Kidney tubule cell (primary cell): ENCODE results near the gene KCNN4.
A peak's percentile ranks its signal among the peaks of the same experiment; 100 is the strongest.
"Not testable (repeated sequence)": the region's sequence is repeated elsewhere in the genome, so short reads cannot be mapped to it uniquely, and the experiment has no call there.

ENCODE experiments used
- DNase-seq: peaks from one replicate; pipeline ENCODE4 v3.0.0-alpha.2; 2018; ENCODE audit warnings: low spot score

Gene KCNN4

DNA sequence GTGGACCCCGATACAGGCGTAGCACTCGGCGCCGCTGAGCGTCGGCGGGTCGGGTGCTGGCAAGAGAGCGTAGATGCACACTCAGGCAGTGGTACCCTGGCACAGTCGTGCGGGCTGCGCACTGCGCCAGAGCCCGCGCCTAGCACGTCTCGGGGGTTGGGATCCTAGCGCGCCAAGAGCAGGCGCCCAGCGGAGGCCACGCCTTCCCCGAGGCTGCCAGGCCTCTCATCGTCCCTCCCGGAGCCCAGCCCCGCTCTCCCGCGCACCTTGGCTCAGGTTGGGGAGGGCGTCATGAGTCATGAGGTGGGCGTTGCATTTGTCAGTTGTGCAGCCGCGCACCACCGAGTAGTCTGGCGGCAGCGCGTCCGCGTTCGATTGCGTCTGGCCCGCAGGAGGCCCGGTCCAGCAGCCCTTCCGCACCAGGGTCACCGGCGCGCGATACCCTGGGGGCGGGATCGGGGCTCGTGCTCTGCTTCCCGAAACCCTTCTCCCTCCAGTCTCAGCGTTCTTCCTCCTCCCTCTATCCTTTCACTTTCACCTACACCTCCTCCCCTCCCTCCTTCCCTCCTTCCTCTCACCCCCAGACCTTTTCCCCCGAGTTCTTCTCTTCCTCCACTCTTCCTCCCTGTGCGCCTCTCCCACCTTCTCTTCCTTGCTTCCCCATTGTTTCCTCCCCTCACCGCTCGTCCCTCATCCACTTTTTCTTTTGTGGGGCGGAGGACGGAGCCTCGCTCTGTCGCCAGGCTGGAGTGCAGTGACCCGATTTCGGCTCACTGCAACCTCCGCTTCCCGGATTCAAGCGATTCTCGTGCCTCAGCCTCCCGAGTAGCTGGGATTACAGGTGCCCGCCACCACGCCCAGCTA is 18.0 kb upstream of the KCNN4 start:
- peak; percentile 75 for DNase-seq

DNA sequence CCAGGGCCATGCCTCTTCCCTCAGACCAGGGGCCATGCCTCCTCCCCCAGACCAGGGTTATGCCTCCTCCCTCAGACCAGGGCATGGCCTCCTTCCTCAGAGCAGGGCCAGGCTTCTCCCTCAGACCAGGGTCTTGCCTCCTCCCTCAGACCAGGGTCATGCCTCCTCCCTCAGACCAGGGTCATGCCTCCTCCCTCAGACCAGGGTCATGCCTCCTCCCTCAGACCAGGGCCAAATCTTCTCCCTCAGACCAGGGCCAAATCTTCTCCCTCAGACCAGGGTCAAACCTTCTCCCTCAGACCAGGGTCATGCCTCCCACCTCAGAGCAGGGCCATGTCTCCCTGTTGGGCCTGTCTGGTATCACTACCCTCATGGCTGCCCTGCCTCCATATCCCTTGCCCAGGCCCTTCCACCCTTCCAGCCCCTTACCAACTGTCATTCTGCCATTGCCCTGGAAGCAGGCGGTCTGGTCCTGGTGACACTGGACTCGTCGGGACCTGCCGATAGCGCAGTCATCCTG is 17.3 kb upstream of the KCNN4 start:
- no peak for DNase-seq

DNA sequence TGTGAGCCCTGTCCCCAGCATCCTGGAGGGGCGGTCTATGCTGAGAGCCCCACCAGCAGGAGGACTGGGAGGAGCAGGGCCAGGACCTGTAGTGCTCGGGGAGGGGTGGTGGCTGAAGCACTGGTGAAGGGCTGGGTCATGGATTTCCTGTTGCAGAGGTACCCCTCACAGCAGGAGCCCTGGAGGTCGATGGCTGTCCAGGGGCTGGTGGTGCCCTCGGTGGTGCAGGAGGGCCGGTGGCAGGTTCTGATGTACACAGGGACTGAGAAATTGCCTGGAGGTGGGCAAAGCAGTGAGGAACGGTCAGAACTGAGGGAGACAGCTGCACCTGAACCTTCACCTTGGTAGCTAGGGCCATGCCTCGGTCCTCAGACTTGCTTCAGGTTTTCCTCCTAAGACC is 16.8 kb upstream of the KCNN4 start:
- DNase-seq = no peak

DNA sequence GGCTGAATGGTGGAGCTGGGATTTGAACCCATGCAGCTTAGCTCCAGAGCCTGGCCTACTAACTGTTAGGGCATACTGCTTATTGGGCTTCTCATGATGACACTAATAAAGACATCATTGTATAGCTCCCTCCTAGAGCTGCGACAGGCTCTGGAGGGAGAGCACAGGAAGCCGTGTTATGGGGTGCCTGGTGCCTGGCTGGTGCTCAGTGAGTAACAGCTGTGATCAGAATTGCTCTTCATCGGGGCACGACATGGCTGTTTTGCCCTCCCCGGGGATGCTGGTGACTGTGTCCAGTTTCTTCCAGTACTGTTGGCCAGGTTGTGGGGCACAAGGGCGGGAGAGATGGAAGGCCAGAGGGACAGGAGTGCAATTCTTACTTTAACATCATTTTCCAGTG is 16.3 kb upstream of the KCNN4 start:
- no peak for DNase-seq

DNA sequence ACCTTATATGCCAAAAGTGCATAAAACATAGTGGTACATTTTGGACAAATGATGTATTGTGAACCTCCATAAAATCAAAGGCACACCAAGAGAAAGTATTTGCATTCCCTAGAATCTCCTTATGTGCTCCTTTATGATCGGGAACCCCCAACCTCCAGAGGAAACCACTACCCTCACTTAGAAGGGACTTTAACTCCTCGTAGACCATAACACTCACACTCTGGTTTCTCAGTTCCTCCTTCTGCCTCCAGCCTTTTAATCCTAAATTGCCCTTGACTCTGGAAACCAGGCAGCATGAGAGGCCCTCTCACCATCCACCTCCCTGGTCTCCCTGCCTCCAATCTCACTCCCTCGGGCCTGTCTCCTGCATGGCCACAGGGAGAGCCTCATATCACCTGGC is 9.8 kb upstream of the KCNN4 start:
- DNase-seq = no peak

DNA sequence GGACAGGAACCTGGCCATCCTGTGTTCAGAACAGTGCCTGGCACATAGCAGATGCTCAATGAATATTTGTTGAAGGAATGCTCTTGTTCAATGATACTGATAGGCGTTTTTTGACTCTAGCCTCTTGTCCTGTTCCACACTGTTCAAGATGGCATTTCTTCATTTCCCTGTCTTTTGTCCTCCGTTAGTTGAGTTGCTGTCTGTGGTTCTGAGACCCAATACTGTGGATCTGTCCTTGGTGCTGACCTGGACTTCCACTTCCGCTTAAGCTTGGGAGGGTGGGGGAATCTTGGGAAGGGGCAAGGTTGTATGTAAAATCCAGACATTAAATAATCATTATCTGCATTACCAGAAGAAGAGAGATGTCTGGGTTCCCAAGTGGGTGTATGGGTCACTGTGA is 8.3 kb upstream of the KCNN4 start:
- peak; percentile 34 for DNase-seq

DNA sequence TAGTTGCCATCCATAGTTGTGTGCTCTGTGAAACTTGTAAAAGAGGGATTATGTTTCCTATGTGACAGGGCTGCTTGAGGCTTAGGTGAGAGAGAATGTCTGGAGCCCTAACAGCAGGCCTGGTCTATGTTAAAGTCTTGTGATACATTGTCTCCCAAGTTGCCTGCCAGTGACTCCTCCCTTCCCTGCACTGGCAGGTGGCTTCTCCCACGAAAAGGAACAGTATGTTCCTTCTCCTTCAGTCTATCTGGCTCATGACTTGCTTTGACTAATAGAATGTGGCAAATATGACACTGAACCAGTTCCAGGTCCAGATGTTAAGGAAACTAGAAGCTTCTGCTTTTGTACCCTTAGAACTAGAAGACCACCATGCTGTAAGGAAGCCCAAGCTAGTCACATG is 5.9 kb upstream of the KCNN4 start:
- DNase-seq = no peak

DNA sequence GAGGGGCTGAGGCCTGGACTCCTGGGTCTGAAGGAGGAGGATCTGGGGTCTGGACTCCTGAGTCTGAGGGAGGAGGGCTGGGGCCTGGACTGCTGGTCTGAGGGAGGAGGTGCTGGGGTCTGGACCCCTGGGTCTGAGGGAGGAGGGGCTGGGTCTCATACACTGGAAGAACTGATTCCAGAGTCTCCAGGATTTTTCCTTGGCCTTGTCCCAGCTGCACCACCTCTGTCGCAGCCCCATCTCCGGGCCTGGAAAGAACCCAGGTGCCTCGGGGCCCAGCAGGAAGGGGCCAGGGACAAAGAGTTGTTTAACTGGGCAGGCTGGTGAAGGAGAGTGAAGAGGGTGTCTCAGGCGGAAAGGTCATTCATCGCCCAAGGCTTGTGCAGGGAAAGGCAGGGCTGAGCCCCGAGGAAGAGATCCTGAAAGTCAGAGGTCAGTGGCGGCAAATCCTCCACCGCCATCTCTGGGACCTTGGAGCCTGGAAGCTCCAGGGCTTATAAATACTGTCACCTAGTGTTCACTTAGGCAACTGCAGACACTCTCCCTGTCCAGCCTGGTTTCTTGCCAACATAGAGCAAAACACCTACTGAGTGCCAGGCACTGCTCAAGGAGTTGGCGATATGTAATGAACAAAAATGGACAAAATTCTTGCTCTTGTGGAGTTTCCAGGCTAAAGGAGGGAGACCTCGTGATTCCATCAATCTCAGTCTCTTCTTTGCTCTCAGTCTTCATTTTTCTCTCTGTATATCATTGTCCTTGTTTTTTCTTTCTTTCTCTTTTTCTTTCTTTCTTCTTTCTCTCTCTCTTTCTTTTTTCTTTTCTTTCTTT is 4.4 kb upstream of the KCNN4 start:
- DNase-seq = peak; percentile 72

DNA sequence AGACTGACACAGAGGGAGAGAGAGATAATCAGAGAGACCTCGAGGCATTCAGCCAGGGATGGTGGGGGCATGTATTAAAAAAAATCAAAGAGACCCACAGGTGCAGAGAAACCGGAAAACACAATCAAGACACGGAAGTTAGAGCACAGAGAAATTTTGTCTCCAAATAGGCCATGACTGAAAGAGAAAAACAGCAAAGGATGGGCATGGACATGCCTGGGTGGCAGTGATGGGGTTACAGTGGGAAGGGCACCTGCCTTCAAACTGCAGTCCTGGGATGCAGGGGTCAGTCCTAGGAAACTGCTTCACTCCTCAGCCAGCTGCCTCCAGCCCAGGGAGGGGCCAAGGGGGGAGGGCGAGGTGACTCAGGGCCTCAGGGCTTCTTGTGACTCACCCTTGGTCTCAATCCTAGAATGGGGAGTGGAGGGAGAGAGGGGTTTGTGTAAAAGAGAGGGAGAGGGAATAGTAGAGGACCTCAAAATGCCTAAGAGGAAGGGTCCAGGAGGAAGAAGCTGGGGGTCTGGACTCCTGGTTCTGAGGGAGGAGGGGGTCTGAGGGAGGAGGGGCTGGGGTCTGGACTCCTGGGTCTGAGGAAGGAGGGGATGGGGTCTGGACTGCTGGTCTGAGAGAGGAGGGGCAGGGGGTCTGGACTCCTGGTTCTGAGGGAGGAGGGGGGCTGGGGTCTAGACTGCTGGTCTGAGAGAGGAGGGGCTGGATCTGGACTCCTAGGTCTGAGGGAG is 3.6 kb upstream of the KCNN4 start:
- peak; percentile 83 for DNase-seq

DNA sequence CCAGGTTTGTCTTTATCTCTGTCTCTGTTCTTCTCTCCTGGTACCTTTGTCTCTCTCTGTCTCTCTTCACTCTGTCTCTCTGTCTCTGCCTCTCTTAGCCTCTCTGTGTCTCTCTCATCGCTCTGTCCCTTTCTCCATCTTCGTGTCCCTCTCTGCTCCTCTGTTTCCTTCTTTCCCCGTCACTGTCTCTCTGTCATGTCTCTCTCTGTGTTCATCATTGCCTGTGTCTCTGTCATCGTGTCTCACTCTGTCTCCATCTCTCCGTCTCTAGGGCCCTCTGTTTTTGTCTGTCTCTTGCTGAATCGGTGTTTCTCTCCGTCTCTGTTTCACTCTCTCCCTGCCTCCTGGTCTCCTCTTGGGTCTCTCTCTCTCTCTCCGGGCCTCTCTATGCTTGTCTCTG is 2.9 kb upstream of the KCNN4 start:
- no peak for DNase-seq

DNA sequence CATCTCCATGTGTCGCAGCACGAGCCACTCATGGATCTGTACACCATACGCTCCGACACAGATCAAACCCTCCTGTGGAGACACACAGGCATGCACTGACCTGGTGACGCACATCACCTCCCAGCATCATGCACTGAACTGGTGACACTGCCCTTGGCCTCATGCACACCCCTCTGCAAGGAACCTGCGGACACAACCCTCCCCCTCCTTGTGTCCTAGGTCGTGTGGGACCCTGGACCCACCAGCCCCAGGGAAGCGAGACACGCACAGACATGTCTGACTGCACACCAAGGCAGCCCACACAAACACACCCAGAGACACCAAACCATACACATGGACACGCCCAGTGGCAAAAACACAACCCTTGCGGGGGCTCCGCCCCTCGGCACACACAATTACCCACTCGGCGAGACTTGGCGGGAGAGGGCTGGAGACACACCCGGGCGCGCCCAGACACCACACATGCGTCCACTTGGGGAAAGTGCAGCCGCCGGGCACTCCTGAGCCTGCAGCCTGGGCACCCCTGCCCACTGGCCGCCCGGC is 2.0 kb upstream of the KCNN4 start:
- DNase-seq = no peak

DNA sequence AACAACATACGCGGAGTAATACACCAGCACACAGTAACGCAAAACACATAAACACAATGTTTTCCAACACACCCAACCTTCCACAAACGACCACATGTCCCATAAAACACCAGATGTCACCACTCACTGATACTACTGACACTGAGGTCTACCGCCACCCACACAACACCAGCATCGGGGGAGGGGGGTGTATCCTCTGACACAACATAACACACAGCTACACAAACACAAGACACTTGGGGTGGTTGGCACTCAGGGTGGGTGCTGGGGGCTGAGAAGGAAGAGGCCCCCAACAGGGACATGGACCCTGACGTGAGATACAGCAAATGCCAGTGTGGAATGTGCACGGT is 1.5 kb upstream of the KCNN4 start:
- no peak for DNase-seq

DNA sequence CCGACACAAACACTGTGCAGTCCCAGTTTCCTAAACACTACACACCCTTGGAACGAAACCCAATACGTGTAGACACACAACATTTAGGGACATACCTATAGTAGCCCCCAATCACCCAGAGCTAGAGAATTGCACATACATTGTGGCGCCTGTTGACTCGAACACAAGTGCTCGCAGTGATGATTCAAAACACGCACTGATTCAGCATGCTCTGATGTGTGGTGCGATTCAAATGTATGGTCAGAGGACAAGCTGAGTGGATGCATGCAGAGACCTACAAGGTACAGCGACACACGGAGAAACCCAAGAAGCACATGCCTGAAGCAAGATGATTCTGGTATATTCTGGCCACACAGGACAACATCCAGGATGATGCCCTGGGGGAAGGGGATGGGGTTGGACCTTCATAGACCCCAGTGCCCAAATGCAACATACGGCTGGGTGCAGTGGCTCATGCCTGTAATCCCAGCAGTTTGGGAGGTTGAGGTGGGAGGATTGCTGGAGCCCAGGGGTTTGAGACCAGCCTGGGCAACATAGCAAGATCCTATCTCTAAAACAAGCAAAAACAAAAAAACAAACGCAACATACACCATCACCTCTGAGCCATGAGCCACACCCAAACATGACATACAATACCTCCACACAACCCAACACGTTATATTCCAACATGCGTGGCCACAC is 997 bp upstream of the KCNN4 start:
- DNase-seq = no peak

DNA sequence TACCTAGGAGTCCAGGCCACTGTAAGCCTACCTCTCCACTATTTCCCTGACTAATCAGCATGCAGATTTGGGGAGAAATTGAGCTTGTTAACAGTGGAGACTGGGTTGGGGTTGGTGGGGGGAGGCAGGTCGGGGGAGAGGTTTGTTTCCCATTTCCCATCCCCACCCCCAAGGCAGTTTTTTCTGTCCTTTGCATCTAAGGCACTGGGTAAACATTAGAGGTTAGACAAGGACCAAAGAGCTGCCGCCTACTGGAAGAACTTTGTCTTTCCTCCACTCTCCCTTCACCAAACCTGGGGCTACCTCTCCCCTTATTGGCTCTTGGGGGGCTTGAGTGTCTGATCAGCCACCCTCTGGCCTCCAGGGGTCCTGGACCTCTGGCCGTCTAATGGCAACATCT is 953 bp downstream of the KCNN4 start:
- DNase-seq = no peak

DNA sequence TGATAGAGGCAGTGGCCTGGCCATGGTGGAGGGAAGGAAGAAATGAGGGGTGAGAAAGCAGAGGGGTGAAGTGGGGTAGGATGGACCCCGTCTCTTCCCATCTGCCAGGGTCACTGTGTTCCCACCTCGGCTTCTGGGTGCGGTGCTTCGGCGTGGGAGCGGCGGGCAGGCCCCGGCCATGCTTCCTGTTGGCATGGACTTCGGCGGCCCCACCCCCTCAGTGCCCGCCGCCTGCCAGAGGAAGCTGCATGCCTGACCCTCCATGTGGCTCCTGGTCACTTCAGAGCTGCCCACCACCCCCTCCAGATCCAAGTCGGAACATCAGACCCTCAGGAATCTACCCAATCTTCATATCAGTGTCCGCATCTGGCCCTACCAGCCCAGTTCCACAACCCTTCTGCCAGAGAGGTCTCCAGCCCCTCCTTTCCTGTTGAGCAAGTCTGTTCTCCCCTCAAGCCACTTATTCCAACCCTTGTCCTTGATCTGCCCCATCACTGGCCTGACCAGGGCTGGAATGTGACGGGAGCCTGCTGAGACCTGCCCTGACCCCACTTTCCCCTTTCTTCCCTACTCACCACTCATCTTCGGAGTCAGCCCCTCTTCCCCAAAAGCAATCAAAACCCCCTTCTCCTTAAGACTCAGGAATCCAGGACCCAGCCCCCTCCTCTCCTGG is 1.5 kb downstream of the KCNN4 start:
- no peak for DNase-seq

DNA sequence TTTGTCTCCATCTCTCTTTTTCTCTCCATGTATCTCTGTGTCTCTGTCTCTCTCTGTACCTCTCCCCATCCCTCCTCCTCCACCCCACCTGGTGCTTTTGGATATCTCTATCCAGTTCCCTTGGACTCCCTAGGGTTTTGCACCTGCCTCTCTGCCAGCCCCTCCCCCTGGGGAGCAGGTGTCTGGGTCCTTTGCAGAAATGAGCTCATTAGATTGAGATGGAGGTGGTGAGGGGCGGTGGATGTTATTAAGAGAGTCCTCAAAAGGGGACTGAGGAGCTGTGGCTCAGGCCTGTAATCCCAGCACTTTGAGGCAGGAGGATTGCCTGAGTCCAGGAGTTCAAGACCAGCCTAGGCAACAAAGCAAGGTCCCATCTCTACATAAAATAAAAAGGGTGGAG is 2.1 kb downstream of the KCNN4 start:
- no peak for DNase-seq

DNA sequence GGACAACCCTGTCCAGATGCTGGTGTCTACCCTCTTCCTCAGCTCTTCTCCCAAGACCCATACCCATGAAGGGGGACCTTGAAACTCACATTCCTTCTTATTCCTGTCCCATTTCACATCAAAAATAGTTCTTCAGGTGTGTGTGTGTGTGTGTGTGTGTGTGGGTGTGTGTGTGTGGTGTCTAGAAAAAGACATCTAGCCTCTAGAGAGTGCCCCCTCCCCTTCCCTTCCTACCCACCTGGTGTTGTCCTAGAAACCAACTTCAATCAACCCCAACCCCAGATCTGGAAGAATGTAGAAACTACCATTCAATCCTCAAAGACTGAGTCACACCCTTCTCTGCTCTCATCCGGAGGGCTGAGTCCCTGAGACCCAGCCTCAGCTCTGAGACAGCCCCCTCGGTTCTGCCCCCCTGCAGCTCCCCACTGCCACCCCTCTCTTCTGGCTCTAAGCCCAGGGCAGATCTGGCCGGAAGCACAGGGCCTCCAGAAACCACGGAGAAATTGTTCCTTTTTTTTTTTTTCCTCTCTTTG is 3.5 kb downstream of the KCNN4 start:
- DNase-seq = peak; percentile 62

DNA sequence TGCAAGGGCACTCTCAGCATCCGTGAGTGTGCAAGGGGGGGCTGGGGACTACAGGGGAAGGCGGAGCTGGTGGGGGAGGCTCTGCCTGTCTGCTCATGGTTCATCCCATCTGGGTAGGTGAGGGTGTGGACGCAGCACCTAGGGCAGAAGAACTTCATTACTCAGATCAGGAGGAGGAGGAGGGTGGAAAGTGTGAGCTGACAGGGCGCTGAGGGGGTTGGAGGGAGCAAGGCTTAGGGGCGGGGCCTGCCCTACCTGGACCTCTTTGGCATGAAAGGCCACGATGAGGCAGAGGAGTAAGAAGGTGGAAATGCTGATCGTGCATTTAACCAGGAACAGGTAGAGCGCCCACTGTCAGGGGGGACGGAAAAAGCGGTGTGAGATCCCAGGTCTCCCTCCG is 4.5 kb downstream of the KCNN4 start:
- no peak for DNase-seq

DNA sequence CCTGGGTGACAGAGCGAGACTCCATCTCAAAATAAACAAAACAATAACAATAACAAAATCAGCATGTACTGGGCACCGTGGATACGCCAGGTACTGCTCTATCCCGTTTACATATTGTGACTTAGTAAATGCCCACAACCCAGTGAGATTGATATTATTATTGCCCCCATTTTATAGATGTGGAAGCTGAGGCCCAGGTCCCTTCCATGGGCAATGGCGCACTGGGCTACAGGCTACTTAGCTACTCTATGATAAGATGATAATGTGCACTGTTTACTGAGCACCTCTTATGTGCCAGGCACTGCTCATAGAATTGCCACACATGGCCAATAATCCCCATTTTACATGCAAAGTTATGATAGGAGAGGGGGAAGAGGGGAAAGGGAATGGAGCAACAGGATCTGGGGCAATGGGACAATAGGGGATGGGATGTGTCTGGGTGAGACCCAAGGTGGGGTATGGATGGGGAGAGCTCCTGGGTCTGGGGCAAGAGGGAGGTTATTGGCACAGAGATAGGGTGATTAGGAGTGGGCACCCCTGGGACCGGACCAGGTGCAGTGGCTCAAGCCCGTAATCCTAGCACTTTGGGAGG is 5.4 kb downstream of the KCNN4 start:
- no peak for DNase-seq

DNA sequence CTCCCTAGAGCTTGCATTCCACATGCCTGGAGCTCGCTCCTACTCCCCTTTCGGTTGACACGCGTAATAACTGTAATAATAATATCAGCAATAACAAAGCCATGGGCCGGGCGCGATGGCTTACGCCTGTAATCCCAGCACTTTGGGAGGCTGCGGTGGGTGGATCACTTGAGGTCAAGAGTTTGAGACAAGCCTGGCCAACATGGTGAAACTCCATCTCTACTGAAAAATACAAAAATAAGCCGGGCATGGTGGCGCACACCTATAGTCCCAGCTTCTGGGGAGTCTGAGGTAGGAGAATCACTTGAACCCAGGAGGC is 5.9 kb downstream of the KCNN4 start:
- not testable (repeated sequence) for DNase-seq
